Activated naive CD4-positive, alpha-beta T cell treated with anti-CD3 and anti-CD28 coated beads, Interleukin-2, amount 50 U/mL, for 16 hours (primary cell): ENCODE results near the gene SERPINA3.
"Not testable (repeated sequence)": the region's sequence is repeated elsewhere in the genome, so short reads cannot be mapped to it uniquely, and the experiment has no call there.

Source experiments
- DNase-seq: peaks from one replicate; pipeline ENCODE4 v3.0.0-alpha.2; 2020

Gene SERPINA3

GRCh38 chr14:94586635-94587034 lies 25.6 kb upstream of the SERPINA3 start:
- DNase-seq, result no peak

DNA sequence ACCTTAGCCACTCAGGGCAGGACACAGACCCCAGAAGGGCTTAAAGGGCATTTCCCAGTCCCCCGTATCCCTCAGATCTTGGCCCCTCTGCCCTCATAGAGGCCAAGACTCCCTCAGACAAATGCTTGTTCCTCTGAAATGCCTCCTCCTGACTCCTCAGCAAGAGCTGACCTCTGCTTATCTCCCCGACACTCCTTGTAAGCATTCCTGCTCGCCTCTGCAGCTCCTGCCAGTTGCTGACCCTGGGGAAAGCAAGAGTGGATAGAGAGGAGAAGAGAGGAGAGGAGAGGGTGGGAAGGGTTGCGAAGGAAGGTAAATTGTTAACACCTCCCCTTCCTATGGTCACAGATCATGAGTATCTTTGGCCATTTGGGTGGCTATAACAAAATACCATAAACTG lies 23.9 kb upstream of the SERPINA3 start:
- no peak for DNase-seq

- DNase-seq, result no peak
Observed at GRCh38 chr14:94591073-94591472, 21.1 kb upstream of the SERPINA3 start.

DNA sequence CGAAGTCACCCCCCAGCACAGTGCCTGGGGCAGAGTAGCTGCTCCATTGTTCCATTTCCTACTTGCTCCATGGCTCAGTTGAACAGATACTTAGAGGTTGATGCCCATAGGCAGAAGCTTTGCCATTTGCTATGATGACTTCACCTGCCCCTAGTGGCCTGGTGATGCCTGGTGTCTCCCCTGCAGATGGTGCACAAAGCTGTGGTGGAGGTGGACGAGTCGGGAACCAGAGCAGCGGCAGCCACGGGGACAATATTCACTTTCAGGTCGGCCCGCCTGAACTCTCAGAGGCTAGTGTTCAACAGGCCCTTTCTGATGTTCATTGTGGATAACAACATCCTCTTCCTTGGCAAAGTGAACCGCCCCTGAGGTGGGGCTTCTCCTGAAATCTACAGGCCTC lies 20.3 kb upstream of the SERPINA3 start:
- DNase-seq, result no peak

- no peak for DNase-seq
Observed at GRCh38 chr14:94592457-94592856, 19.7 kb upstream of the SERPINA3 start.

DNA sequence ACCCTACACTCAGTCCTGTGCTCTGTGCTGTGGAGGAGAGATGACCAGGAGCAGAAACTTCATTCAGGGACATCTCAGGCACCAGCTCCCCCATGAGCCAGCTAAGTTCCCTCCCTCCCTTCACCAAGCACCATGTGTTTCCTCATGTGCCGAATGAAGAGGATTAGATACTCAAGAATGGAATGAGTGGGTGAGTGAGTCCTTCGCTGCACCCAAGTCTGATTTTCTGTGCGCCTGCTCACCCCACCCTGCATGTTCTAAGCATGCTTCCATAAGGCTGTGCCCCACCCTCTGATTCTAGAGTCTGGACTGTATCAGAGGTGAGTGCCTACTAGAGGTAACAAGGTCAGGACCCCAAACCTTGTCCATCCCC lies 18.8 kb upstream of the SERPINA3 start:
- no peak for DNase-seq

GRCh38 chr14:94593749-94594431 lies 18.3 kb upstream of the SERPINA3 start:
- no peak for DNase-seq

DNA sequence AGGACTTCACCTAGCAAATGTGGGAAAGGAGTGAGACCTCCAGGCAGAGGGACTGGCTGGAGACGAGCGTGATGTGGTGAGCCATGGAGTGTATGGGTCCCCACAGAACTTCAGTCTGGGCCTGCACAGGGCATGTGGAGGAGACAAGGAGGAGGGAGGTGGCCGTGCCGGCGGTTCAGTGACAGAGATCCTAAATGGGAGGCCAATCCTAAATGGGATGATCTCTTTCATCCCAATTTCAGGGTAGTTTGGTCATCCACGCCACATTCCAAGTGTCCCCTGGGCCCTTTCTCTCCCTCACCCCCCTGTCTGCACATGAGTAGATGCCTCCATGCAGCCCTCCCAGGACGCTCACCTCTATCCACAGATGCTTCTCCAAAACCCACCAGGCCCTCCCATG lies 17.8 kb upstream of the SERPINA3 start:
- no peak for DNase-seq

- no peak for DNase-seq
Observed at GRCh38 chr14:94595912-94596311, 16.3 kb upstream of the SERPINA3 start.

DNA sequence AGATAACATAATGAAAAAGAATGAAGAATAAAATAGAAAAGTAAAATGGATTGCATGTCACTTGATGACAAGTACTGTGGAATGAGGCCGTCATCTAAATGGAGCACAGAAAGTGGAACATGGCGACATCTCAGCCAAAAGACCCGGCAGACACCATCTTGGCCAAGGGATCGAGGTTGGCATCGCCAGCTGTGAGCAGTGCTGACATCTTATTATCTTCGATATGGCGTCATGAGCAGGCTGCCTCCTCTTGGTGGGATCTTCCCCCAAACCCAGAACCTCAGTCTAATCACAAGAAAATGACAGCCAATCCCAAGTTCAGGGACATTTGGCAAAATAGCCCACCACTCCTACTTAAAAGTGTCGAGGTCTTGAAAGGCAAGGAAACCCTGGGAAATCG lies 15.8 kb upstream of the SERPINA3 start:
- no peak for DNase-seq

- DNase-seq, result no peak
Observed at GRCh38 chr14:94597788-94598187, 14.4 kb upstream of the SERPINA3 start.

DNA sequence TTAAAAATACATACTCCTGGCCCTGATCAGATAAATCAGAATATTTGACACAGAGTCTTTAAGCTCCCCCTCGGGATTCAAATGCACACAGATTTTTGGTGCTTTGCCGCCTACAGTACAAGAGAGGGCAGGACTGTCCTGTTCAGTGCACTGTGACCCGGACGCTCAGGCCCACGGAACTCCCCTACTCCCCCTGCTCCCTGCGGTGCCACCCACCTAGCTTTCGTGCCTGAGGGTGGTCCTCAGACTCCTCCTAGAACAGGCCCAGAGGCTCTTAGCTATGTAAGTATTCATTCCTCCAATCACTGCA lies 13.7 kb upstream of the SERPINA3 start:
- no peak for DNase-seq

DNA sequence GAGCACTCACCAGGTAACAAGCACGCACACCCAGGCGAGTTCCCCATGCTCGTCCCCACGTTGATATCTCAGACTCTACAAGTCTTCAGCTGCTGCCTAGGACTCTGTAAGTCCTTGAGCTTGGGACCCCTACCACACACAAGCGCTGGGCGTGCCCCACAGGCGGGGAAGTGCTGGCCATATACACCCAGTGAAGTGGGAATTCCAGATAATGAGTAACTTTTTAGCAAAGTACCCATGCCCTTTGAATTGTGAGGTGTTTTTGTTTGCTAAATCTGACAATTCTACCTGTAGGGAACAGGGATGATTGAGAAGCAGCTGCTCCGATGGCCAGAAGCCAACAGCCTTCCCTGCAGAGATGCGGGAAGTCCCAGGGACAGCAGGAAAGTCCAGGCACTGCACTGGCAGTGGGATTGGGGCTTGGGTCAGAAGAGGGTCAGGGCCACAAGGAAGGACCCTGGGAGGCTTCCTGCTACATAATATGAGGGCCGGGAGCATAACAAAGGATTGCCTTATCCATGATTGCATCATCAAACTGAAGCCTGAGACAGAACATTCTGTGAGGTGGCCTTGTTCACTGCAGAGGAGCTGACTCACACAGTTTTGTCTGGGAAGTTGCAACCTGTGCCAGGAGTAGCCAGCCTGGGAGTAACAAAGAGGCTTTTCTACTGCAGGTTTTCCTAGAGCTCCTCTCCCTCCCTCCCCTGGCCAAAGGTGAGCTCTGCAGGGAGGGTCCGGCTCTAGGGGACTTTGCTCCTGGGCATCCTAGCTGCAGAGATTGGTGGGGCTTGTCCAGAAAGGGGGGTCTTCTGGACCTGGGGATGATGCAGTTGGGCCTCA lies 13.2 kb upstream of the SERPINA3 start:
- DNase-seq, result no peak

DNA sequence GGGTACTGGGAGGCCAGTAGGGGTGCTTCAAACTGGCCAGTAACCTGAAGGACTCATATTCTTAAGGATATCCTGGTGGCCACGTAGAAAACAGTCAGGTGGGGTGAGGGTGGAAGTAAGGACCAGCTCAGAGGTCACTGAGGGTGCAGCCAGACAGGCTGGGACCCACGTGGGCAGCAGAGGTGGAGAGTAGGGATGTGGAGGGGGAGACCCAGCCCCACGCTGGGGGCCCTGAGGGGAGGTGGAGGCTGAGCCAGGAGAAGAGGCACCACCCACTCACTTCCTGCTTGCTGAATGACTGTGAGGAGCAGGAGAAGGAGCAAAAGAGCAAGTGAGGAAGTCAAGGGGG lies 12.6 kb upstream of the SERPINA3 start:
- DNase-seq, result no peak

DNA sequence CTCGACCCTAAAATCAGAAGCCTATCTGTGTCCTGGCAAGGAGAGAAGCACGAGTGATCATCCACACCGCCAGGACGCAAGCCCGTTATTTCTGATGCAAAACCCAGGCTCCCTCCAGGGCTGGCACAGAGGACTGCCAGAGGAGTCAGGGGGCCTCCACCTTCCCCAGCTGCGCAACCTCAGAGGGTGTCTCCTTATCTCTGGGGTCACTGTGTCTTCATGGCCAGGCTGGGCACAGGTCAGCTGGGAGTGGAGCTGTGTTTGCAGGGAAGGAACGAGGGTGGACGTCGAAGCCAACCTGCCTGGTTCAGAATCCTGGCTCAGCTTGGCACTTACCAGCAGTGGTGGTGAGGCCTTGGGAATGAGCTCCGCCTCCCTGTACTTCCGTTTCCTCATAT lies 12.0 kb upstream of the SERPINA3 start:
- no peak for DNase-seq

- DNase-seq, result no peak
Observed at GRCh38 chr14:94601884-94602391, 10.3 kb upstream of the SERPINA3 start.

GRCh38 chr14:94602722-94603121 lies 9.5 kb upstream of the SERPINA3 start:
- DNase-seq, result no peak

DNA sequence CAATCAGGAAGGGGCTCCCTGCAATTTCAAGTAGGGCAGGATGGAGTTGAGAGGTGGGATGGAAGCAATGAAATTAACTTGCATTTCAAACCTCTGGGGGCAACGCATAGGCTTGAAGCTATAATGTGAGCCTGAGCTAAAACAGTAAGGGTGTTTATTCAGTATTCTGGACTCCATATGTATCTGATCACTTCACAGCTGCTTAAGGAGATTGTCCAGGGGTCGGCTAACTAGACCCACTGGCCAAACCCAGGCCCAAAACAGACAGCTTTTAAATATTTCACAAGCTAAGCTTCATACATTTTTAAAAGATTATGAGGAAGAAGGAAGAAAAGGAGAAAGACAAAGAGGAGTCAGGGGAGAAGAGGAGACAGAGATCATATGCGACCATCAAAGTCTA lies 6.8 kb upstream of the SERPINA3 start:
- no peak for DNase-seq

- DNase-seq, result not testable (repeated sequence)
Observed at GRCh38 chr14:94608966-94609365, 3.2 kb upstream of the SERPINA3 start.

DNA sequence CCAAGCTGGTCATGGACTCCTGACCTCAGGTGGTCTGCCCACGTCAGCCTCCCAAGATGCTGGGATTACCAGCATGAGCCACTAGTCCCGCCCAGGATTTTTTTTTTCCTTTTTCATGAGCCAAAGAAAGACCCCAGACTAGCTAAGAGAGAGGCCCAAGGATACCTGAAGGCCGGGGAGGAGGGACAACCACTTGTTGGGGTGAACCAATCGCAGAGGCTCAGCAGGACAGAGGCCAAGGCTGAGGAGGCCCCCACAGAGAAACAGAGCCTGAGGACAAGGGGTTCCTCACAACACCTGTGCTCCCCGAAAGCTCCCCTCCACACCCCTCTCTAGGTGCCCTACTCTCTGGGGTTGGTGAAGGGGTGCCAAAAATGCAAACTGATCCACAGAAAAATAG lies 1.0 kb upstream of the SERPINA3 start:
- no peak for DNase-seq

DNA sequence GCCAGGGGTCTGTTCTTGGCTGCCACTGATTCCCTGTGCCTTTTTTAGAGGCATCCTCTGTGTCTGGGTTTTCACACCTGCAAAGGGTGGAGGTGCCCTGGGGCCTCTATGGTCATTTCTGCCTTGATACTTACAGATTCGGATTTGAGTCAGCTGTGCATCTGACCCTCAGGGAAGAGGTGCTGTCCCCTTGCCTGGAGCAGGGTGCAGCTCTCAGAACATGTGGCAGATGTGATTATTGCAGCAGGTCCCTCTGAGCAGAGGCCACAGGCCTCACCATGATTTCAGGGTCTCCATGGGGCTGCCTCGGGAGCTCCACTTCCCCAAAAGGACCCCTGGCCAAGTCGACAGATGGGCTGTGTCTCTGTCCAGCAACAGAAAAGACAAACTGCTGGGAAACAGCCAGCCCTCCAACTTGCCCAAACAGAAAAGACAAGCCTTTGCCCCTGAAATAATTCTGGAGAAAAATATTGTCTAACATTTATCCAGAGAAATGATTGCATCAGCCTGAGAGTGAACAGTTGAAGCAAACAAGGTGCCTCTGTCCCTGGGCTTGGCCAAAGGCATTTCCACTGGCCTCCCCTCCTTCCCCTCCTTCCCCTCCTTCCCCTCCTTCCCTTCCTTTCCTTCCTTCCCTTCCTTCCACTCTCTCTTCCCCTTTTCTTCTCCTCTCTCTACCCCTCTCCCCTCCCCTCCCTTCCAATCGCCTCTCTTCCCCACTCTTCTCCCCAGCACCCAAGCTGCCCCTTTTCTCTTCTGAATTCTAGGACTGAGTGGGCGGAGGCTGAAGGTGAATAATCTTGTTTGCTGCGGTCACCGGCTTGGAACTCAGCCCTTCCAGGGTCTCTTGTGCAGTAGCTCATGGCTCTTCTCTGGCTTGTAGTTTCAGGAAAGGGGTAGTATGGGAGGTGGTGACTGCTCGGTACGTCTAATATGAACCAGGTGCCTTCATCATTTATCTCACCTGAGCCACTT lies 676 bp downstream of the SERPINA3 start:
- DNase-seq, result no peak

GRCh38 chr14:94613720-94614644 lies 1.8 kb downstream of the SERPINA3 start:
- DNase-seq, result no peak
